ENCODE results near the gene SSC4D.
"Not testable (repeated sequence)": the region's sequence is repeated elsewhere in the genome, so short reads cannot be mapped to it uniquely, and the experiment has no call there.

SSC4D gene

DNA sequence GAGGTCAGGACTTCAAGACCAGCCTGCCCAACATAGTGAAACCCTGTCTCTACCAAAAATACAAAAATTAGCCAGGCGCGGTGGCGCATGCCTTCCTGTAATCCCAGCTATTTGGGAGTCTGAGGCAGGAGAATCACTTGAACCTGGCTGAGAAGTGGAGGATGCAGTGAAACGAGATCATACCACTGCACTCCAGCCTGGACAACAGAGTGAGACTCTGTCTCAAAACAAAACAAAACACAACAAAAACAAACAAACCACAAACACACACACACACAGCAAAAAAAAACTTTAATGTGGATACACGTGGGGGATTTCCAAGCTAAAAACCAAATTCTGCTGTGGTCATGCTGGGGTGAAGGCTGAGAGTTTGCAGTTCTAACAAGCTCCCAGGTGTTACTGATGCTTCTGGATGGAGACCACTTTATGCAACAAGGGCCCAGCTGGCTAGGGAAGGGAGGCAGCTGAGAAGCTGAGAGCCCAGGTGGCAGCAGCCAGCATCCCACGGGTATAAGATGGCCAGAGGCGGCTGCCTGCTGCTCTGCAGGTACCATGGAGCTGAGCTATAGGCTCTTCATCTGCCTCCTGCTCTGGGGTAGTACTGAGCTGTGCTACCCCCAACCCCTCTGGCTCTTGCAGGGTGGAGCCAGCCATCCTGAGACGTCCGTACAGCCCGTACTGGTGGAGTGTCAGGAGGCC lies 15.1 kb upstream of the SSC4D start, which contains the start of gene ZP3:
TSS of gene ZP3 (plus strand) at position 538 of the 699 bp plus-strand sequence. CDS start at position 553, 15 bp downstream.
- FAIRE-seq (no peak), DNase-seq (ENCODE audit: insufficient read length, low spot score) (no peak)
- TF ChIP-seq, protein P1, sequence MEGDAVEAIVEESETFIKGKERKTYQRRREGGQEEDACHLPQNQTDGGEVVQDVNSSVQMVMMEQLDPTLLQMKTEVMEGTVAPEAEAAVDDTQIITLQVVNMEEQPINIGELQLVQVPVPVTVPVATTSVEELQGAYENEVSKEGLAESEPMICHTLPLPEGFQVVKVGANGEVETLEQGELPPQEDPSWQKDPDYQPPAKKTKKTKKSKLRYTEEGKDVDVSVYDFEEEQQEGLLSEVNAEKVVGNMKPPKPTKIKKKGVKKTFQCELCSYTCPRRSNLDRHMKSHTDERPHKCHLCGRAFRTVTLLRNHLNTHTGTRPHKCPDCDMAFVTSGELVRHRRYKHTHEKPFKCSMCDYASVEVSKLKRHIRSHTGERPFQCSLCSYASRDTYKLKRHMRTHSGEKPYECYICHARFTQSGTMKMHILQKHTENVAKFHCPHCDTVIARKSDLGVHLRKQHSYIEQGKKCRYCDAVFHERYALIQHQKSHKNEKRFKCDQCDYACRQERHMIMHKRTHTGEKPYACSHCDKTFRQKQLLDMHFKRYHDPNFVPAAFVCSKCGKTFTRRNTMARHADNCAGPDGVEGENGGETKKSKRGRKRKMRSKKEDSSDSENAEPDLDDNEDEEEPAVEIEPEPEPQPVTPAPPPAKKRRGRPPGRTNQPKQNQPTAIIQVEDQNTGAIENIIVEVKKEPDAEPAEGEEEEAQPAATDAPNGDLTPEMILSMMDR (IDR thresholded peaks at IDR 0.05; ENCODE audit: insufficient read depth, missing control alignments), result no peak

DNA sequence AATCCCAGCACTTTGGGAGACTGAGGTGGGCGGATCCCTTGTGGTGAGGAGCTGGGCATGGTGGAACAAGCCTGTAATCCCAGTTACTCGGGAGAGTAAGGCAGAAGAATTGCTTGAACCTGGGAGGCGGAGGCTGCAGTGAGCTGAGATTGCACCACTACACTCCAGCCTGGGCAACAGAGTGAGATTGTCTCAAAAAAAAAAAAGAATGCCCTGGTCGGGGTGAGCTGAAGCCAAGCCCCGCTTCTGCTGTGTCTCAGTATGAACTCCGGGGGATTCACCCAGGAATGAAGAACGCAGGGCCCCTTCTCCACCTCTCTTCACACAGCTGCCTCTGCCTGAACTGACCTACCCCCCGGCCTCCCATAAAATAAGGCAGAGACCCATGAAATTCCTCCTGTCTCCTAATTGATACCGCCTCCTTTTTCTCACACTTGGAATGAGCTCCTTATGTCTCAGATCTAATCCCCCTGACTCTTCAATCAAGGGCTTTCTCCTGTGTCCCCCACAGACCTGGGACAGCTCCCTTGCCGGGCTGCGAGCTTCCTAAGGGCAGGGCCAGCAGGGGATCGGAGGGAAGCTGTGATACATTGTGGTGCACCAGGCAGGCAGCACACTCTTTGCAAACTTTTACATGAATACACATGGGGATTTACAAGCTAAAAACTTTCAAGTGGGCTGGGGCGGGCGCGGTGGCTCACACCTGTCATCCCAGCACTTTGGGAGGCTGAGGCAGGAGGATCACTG lies 14.3 kb upstream of the SSC4D start:
- DNase-seq (ENCODE audit: insufficient read length, low spot score) (no peak), FAIRE-seq (no peak)
- TF ChIP-seq, protein P1 (IDR thresholded peaks at IDR 0.05; ENCODE audit: insufficient read depth, missing control alignments), result no peak

DNA sequence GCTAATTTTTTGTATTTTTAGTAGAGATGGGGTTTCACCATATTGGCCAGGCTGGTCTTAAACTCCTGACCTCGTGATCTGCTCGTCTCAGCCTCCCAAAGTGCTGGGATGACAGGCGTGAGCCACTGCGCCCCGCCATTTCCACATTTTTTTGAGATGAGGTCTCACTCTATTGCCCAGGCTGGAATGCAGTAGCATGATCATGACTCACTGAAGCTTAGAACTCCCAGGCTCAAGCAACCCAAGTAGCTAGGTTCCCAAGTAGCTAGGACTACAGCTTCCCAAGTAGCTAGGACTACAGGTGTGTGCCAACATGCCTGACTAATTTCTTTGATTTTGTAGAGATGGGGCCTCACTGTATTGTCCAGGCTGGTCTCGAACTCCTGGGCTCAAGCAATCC lies 11.6 kb upstream of the SSC4D start:
- not testable (repeated sequence) for DNase-seq (ENCODE audit: insufficient read length, low spot score); FAIRE-seq

DNA sequence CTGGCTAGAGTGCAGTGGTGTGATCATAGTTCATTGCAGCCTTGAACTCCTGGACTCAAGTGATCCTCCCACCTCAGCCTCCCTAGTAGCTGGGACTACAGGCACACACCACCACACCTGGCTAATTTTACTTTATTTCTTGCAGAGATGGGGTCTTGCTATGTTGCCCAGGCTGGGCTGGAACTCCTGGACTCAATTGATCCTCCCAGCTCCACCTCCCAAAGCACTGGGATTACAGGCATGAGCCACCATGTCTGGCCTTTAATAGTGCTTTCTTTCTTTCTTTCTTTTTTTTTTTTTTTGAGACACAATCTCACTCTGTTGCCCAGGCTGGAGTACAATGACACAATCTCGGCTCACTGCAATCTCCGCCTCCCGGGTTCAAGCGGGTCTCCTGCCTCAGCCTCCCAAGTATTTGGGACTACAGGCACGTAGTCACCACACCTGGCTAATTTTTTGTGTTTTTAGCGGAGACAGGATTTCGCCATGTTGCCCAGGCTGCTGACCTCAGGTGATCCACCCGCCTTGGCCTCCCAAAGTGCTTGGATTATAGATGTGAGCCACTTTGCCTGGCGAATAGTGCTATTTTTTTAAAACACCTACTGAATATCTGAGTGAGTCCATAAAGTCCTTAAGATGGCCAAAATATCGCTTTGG lies 8.3 kb upstream of the SSC4D start:
- FAIRE-seq; DNase-seq (ENCODE audit: insufficient read length, low spot score): not testable (repeated sequence)

DNA sequence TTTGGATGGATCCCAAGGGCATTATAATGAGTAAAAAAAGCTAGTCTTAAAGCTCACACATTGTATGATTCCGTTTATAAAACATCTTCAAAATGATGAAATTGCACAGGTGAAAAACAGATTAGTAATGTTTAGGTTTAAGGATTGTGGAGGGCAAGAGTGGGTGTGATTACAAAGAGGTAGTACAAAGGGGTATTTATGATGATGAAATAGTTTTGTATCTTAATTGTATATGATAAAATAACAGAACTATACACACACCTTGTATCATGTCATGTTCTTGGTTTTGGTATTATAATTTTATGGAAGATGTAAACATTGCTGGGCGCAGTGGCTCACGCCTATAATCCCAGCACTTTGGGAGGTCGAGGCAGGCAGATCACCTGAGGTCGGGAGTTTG lies 2.8 kb upstream of the SSC4D start:
- TF ChIP-seq, protein P1 (IDR thresholded peaks at IDR 0.05; ENCODE audit: insufficient read depth, missing control alignments), result no peak
- FAIRE-seq, result no peak
- no peak for DNase-seq (ENCODE audit: insufficient read length, low spot score)

DNA sequence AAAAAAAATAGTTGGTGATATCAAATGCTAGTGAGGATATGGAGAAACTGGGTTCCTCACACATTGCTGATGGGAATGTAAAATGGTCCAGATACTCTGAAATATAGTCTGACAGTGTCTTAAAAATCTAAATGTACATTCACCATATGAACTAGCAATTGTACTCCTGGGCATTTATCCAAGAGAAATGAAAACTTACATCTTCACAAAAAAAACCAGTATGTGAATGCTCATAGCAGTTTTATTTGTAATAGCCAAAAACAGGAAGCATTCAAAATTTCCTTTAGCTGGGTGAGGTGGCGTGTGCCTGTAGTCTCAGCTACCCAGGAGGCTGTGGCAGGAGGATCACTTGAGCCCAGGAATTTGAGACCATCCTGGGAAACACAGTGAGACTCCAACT lies 2.1 kb upstream of the SSC4D start:
- FAIRE-seq (no peak), DNase-seq (ENCODE audit: insufficient read length, low spot score) (no peak)

DNA sequence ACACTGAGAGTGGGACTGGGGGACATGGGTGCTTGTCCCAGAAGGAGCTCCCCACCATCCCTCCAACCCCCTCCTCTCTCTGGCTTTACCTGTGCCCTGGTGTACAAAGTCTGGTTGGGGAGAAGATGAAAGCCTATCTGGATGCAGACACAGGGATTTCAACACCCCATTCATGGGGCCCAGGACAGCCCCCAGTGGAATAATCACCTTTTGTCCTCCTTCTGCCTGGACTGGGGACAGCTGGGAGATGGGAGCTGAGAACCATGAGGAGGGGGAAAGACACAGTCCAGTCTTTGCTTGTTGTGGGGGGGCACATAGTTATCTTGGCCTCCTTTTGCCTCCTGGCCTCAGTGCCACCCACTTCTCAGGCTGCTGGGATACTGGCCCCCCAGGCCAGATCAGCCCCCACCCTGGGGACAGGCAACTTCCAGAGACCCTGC lies 1.4 kb downstream of the SSC4D start:
- TF ChIP-seq, protein P1 (IDR thresholded peaks at IDR 0.05; ENCODE audit: insufficient read depth, missing control alignments), result no peak
- DNase-seq (ENCODE audit: insufficient read length, low spot score) (no peak), FAIRE-seq (no peak)

More for the DNA sequence above, 2.1 kb upstream of the SSC4D start:
- TF ChIP-seq, protein P1 (IDR thresholded peaks at IDR 0.05; ENCODE audit: insufficient read depth, missing control alignments), result no peak

DNA sequence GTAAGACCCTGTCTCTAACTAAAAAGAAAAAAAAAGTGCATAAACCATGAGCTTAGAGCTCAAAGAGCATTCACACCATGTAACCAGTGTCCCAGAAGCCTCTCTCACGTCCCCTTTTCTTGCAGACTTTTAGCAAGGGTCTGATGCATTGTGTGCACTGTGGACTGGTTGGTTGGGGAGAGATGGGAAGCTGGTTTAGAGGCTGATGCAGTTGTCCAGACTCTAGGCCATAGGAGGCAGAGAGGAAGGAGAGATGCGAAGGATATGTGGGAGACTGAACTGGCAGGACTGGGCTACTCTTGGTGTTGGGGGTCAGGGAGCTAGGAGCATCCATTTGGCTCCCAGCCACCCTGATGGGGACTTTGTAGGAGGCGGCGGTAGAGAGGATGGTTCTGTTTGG lies 1.8 kb downstream of the SSC4D start:
- FAIRE-seq, result no peak
- TF ChIP-seq, protein P1 (IDR thresholded peaks at IDR 0.05; ENCODE audit: insufficient read depth, missing control alignments), result no peak
- DNase-seq (ENCODE audit: insufficient read length, low spot score), result no peak

Data from D721Med (cell line).